HUDEP-2 (cell line): ENCODE measurements around the gene PLA2G4B.
A peak's percentile ranks its signal among the peaks of the same experiment; 100 is the strongest.
"Not testable (repeated sequence)": the region's sequence is repeated elsewhere in the genome, so short reads cannot be mapped to it uniquely, and the experiment has no call there.

Source experiments
- DNase-seq, 76 experiments: peaks; one replicate each; lab custom pipeline; 2025; ENCODE audit not compliant: unreplicated experiment in 76 of 76; lab: John Stamatoyannopoulos, UW

PLA2G4B gene

DNA sequence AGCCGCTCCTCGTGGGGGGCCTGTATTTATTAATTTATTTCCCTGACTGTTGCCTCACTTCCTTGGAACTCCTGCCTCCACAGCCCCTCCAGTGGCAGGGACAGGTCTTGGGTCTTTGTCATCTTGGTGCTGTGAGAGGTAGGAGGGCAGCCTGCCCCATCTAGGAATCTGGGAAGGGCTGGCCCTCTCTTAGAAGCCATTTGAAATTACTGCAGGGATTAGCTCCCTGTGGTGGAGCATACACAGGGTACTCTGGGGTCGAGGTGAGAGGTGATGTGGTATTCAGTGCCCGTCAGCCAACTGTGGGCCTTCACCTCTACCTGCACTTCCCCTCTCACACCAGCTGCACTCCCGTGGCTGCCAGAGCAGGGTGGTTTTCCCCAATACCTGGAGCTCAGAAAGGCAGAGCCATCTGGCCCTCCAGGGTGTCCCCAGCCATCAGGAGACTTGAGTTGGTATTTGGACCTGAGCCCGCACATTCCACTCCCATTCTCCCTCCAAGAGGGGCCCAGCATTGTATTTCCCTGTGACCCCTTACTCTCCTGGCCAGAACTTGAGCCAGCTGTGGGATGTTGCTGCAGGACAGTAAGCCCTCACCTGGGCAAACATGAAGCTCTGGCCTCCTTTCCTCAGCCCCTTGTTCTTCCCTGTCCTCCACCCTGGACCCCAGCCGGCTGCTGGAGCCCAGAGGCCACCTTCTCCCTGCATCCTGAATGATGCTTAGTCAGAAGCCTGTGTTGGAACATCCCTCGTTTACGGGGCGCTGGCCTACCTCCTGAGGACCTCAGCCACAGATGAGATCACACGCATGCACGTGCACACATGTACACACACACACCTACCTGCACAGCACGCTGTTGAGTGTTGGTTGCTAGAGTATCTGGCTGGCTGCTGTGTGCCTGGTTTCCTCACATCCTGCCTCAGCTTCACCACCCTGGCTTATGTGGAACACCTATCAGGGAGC is 12.8 kb upstream of the PLA2G4B start:
- no peak for DNase-seq

DNA sequence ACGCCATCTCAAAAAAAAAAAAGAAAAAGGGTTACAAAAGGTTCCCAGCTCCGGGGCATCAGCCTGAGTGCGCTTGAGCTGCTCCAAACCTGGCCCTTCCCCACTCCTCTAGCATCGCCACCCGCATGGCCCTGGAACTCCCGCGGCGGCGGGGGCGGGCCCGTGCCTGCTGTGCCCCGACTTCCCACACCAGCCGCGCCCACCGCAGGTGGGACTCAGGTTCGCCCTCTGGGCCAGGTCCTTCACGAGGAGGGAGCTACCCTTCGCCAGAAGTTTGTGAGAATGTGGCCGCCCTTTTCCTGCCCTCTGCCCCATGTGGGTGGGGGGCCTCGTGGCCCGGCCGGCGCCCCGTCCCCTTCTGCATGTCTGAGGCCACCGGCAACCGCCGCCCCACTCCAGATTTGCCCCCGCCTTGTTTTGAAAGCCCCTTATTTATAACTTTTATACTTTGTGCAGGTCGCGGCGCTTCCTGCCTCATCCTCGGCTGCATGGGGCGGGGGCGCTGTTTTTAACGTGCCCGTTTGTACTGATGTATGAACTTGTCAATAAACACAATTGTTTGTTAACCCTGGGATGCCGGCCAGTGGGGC is 11.3 kb upstream of the PLA2G4B start:
- DNase-seq, result no peak

DNA sequence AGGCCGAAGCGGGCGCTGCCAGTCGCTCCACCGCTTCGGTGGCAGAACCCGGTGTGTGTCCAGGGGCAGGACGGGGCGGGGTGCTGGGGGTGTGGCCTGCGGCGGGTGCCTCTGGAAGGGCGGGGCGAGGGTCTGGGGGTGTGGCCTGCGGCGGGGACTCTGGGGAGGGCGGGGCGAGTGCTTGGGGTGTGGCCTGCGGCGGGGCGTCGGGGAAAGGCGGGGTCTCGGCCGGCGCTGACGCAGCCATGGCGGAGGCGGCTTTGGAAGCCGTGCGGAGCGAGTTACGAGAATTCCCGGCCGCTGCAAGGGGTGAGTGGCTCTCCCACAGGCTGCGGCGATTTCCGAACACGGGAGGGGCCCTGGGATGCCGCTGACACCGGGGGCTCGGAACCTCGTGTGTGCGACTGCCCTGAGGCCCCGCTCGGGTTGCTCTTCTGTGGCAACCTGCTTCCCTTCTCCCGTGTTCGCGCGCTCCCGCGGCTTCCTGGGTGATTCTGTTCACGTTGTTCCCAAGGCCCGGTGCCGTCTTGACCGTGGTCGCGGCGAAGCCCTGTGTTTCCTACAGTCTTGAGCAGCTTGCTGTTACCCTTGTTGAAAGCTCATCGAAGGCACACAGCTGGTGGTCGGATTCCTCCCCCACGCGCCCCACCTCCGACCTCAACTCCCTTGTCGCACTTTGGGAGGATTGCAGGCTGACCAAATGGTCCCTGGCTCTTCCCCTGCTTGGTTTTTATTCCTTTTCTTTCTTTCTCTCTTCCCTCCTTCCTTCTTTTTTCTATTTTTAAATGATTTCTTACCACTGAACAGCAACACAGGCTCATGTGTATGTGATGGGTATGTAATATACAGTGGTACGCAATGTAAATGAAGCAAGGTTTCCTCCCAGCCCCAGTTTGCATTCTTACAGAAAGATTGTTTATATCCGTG is 10.5 kb upstream of the PLA2G4B start, which contains the start of gene JMJD7:
Gene JMJD7 (plus strand): TSS at position 213 of the 927 bp plus-strand sequence. CDS start 33 bp downstream, at position 246.
- DNase-seq, result peak in 74 of 76 experiments; percentile 12 to 98 (median 86)

DNA sequence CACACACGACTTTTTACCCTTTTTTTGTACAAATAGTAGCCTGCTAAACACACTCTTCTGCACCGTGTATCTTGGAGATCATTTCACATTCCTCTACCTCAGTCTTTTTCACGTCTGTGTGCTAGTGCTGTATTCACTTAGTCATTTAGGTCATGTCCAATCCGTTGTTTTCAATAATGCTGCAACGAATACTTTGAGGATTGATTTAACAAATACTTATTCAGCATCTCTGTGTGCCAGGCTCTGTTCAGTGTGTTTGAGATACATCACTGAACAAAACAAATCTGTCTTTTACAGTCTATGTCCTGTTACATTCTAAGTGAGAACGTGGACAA is 9.9 kb upstream of the PLA2G4B start:
- DNase-seq, result no peak

DNA sequence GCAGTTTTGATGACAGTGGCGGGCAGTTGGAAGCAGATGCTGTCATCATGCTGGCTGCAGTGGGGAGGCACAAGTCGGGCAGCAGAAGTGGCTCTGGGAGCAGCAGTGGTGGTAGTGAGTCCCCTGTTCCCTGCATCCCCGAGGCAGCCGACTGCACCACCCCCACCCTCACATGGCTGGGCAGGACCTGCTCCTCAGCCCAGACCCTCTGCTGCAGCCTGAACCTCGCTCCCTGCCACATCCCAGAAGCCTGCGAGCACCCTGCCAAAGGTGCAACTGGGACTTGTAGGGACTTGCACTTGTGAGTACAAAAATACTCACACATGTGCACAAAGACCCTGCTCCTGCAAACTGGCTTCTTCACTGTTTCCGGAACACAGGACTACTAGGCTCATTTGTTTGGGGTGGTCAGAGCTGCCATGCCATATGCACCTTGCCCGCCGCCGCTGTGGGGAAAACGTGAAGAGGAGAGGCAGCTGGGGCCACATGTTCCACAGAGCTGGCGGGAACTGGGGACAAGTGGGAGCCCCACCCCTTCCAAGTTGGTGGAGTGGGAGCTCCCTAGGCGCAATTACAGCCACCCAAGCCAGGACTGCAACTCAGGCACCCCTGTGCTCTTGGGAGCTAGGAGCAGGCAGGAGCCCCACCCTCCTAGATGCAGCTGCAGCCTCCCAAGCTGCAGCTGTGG is 8.5 kb upstream of the PLA2G4B start:
- DNase-seq, result no peak

DNA sequence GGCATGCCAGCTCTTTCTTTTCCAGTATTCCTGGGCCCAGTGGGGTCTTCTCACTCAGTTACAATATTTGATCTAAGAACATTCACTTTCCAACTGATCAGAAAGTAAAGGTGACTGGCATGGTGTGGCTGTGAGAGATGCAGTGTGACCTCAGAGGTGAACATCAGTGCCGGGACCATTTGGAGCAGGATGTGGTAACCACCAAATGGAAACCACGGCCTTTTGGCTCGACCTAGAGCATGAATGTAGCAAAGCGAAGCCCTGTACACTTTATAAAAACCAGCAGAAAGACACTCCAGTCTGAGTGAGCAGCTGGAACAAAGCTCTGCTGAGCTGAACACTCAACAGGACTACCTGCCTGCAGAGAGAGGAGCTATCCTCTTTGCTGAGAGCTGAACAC is 7.4 kb upstream of the PLA2G4B start:
- DNase-seq, result not testable (repeated sequence)

DNA sequence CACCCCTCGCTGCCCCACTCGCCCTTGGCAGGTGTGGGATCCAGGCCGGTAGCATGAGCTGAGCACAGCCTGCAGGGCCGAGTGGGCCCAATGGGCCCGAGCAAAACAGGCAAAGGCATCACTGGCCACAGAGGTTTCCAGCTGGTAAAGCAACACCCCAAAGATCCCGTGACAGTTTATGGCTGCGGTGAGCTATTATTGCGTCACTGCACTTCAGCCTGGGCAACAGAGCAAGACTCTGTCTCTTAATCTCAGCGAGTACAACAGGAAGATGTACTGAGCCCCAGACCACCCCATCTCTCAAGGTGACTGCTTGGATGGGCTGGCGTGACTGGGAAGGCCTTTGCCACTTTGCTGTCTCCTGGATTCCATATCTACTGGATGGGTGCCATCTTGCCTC is 6.4 kb upstream of the PLA2G4B start:
- DNase-seq, result no peak

DNA sequence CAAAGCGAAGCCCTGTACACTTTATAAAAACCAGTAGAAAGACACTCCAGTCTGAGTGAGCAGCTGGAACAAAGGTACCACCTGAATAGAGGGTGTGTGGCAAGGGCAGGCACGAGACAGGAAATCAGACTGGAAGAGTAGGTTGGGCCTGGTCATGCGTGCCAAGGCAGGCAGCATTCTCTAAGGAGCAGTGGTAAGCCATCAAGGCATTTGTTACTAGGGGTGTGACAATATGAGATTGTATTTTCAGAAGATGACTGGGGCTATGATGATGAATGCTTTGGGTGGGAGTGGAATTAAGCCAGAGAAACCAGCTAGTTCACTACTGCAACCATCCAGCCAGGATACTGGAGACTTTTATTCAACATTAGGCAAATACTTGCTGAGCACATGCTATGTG is 5.8 kb upstream of the PLA2G4B start:
- DNase-seq, result no peak

DNA sequence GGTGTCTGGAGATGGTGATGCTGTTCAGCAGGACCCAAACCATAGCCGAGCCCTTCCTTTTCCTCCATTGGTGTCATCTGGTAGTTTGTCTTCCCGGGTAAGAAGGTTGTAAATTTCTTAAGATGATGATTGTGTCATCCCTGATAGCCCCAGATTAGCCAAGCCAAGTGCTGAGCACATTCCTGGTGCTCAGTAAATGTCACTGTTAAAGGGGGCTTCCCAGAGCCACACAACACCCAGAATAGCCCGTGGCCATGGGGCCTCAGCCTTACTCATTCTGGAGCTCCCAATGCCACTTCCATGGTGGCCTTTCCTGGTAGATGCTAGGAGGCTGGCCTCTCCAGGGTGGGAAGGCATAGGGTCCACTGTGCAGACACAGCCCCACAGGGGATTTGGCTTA is 4.6 kb upstream of the PLA2G4B start:
- DNase-seq, result no peak

DNA sequence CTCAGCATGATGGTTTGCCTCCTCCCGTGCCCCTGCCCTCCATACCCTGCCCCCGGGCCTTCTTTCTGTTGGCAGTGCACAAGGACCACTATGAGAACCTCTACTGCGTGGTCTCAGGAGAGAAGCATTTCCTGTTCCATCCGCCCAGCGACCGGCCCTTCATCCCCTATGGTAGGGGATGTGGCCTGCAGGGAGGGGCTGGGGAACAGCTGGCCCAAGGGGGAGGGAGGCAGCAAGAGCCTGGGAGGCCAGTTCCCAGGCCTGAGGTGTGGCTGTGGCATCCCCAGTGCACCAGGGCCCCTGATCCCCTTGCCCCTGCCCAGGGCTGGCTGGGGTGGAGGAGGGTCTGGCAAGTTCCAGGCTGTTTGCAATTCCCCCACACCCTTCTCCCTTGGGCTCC is 2.6 kb upstream of the PLA2G4B start:
- no peak for DNase-seq

DNA sequence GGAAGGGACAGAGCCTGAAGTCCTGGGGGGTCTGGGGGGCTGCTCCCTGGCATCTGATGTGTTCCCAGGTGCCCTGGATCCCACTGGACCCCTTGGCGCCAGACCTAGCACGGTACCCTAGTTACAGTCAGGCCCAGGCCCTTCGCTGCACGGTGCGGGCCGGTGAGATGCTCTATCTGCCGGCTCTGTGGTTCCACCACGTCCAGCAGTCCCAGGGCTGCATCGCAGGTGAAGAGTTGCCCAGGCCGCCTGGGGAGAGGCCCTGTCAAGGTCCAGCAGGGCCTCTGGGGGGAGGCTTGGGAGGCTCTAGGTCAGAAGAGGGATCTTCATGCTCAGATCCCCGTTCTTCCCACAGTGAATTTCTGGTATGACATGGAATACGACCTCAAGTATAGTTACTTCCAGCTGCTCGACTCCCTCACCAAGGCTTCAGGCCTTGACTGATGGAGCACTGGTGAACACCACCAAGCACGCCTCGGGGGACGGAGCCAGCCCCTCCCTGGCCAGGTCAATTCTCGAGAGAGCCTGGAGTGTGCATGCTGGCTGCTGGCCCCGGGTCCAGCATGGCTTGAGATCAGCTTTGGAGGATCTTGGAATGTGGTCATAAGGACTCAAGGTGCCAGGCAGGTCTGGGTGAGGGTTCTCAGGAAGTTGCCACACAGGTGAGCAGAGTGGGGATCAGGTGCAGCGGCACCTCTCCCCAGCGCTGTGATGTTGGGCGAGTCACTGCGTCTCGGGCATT is 1.8 kb upstream of the PLA2G4B start:
- DNase-seq, result no peak

DNA sequence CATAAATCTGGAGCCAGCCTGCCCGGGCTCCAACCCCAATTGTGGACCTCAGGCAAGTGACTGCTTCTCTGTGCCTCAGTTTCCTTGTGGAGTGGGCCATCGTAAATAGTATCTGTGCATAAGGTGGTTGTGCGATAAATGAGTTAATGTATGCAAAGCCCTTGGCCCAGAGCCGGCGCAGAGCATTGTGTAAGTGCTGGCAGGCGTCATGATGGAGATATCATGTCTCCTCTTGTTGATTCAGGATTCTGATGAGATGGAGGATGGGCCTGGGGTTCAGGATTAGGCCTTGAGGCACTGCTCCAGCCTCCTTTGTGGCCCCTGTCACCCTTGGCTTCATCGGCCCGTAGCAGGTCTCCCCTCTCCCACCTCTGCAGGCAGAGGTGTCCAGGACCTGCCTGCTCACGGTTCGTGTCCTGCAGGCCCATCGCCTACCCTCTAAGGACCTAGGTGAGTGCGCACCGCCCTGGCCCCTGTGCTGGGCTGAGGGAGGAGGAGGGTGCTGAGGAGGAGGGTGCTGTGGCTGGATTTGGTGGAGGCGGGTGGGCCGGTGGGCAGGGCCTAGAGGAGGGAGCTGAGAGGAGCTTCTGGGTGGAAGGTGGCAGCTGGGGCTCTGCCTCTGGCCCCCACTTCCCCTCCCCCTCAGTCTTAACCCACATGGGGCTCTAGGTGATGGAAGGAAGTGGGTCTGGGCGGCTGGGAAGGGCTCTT is 1.3 kb downstream of the PLA2G4B start:
- no peak for DNase-seq

DNA sequence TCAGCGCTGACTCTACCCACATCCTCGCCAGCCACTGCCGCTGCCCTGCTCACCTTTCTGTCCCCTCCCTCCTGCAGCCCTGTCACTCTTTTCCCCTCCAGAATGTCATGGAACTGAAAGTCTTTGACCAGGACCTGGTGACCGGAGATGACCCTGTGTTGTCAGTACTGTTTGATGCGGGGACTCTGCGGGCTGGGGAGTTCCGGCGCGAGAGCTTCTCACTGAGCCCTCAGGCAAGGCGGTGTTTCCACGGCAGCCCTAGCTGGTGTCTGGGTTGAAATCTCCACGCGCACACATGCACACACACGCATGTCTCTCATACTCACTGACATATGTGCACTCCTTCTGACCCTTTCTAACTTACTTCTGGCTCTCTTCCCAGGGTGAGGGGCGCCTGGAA is 2.0 kb downstream of the PLA2G4B start:
- no peak for DNase-seq

DNA sequence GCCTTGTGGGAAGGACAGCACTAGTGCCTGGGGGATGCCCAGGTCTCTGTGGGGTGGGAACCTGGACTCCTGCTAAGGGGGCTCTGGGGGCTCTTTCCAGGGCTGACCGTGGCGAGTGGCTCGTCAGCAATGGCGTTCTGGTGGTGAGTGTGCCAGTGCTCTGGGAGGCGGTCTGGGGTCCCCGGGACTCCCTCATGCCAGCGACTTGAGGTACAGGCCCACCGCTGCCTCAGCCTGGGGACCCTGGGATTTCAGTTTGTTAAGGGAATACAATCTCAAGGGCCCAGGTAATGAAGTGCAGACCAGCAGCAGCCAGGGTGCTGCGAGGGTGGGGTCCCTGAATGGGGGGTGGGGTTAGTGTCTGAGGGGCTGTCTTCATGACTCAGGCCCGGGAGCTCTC is 2.5 kb downstream of the PLA2G4B start:
- DNase-seq, result no peak

DNA sequence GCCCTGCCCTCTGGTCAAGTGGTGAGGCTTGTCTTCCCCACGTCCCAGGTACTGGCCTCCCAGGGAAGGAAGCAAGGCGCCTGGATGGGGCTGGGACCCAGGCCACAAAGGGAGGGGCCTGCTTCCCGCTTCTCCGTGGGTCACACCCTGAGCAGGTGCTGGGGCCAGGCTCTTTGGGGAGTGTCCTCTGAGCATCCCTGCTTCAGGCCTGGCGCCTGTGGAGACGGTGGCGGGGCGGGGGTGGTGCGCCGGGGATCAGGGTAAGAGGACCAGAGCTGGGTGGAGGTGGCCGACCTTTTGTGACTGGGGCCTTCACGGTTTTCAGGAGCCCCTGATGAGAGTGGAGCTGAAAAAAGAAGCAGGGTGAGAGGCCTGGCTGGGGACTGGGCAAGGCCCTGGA is 3.6 kb downstream of the PLA2G4B start:
- DNase-seq, result no peak

DNA sequence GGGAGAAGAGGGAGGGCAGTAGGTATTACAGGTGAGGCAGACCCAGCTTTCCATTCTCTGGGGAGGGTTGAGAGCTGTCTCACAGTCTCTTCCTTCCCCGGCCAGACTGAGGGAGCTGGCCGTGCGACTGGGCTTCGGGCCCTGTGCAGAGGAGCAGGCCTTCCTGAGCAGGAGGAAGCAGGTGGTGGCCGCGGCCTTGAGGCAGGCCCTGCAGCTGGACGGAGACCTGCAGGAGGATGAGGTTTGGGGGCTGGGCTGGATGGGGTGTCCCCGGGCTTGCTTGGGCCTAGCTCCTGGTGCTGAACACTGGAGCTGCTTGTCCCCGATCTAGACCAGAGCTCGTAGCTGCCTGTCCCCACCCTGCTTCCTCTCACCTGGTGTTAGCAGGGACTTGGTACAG is 4.9 kb downstream of the PLA2G4B start:
- DNase-seq, result no peak

DNA sequence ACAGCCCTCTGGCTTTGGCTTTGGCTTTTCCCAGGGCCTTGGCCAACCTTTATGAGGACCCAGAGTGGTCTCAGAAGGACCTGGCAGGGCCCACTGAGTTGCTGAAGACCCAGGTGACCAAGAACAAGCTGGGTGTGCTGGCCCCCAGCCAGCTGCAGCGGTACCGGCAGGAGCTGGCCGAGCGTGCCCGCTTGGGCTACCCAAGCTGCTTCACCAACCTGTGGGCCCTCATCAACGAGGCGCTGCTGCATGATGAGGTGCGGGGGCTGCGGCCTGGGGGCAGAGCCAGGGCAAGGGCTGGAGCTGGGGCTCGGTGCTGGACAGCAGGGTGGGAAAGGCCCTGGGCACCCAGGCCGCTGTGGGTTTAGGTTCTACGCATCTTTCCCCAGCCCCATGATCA is 6.2 kb downstream of the PLA2G4B start:
- no peak for DNase-seq

DNA sequence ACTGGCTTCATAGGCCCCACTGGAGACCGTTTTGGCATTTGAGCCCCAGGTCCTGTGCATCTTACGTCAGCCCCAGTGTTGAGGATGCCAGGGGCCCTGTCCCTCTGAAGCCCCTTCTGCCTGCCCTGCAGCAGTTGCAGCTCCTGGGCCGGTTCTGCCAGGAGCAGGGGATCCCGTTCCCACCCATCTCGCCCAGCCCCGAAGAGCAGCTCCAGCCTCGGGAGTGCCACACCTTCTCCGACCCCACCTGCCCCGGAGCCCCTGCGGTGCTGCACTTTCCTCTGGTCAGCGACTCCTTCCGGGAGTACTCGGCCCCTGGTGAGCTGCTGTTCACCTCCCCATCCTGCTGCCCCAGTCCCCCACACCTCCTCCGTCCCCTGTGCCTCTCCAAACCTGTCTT is 8.6 kb downstream of the PLA2G4B start:
- no peak for DNase-seq

DNA sequence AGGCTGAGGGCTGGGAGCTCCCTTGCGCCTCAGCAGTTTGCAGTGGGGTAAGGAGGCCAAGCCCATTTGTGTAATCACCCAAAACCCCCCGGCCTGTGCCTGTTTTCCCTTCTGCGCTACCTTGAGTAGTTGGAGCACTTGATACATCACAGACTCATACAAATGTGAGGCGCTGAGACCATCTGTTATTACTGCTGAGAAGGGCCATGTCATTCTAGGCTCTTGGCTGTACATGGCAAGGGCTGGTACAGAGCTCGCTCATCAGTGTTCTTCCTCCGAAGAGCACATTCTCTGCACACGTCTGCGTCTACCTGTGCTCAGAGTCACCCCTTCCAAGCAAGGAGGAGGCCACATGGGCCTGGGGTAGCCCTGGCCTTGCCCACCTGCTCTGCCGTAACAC is 9.3 kb downstream of the PLA2G4B start:
- no peak for DNase-seq
